ENCODE measurements around the gene LGALS12.

The LGALS12 gene

DNA sequence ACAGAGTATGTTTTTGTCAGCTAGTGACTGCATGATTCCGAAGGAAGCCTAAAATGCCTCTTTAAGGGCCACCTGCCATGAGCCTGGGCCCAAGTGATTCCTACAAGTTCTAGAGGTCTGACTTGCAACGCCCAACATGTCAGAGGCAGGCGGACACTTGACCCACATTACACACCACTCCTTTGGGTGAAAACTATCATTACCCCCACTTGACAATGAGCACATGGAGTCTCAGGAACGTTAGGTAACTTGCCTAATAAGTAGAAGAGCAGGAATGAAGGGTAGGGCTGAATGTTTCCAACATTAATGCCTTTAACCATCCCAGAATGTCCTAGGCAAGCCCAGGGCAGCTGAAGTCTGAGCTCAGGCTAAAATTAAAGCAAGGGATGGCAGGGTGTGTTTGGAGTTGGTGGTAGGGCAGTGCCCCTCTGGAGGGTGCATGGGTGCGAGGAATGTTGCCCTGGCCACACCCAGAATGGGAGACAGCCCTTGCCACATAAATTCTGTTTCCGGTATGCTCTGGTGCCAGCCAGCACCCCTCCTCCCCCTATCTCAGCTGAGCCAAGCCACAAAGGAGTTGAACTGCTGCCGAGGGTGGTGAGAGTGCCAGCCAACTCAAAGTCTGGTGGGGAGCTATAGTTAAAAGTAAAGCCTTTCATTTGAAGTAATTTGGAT is 54.8 kb downstream of the LGALS12 start:
- DNase-seq (ENCODE audit: low read depth in 2 of 2) = no peak

DNA sequence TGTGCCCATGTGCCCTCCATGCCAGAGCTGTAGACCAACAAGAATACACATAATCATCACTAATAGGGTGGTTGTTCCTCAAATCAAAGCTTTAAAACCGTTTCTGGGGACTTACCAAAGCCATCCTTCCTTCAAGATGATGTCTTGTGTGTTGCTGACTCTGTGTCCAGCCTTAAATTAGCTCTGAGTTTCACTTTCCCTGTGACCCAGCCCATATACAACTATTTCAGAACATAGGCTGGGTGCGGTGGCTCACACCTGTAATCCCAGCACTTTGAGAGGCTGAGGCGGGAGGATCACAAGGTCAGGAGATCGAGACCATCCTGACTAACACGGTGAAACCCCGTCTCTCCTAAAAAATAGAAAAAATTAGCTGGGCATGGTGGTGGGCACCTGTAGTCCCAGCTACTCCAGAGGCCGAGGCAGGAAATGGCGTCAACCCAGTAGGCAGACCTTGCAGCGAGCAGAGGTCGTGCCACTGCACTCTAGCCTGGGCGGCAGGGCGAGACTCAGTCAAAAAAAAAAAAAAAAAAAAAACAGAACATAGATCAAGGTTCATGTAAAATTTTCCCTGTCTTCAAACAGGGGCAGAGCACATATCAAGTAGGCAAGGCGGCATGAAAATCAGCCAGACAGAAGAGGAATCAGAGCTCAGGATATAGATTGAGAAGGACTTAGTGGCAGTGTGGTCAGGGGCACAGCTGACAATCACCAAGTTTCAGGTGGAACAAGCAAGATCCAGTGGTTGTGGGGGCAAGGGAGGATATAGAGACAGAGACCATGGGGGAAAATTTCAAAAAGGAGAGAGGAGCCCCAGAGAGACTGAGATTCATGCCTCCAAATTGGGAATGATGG is 57.5 kb downstream of the LGALS12 start, which contains the start of gene PLAAT2:
Gene PLAAT2, minus strand, starts transcription at position 179 of the 855 bp plus-strand sequence. Its CDS starts 55 bp downstream, at position 124.
- no peak for DNase-seq (ENCODE audit: low read depth in 2 of 2)

GRCh38 chr11:63564056-63564774 is 58.3 kb downstream of the LGALS12 start:
- no peak for DNase-seq (ENCODE audit: low read depth in 2 of 2)

DNA sequence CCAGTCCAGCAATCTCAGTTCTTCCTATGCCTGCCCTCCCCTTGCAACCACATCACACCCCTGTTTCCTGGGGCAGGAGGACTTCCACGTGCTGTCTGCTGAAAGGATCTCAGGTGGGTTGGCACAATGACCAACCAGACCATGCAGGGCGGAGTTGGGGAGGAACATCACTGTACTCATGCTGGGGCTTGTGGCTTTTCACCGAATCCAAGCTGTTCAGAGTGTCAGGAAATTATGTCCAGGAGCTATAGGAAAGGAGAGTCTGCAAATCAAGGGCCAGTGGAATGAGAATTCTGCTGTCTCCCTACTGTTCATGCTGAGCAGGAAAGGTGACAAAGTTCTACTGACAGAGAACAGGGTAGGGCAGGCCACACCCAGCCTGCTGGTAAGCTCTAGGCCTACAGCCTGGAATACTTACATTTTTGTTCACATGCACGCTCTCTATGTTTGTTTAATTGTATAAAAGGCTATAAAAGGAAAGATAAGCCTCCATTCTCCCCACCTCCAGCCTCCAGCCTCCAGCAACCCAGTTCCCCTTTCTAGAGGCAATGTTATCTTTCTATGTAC is 59.0 kb downstream of the LGALS12 start:
- DNase-seq (ENCODE audit: low read depth in 2 of 2) = no peak

Data from stimulated activated CD4-positive, alpha-beta T cell treated with anti-CD3 and anti-CD28 coated beads, Interleukin-1b, Interleukin-23, amount 100 ng/mL, for 4 hours (primary cell).